GM12892 (cell line): ENCODE measurements around the gene FAM168A.

Experiments used
- POLR2A ChIP-seq: IDR thresholded peaks from 2 replicates; pipeline ENCODE4 v1.6.1; 2011; ENCODE audit warnings: low read depth, low read length, control low read depth
- POLR2AphosphoS5 ChIP-seq: IDR thresholded peaks from 2 replicates; pipeline ENCODE4 v1.6.1; 2011; ENCODE audit warnings: low read depth, low read length, control low read depth
- TAF1 ChIP-seq: IDR thresholded peaks from 2 replicates; pipeline ENCODE4 v1.6.1; 2011; ENCODE audit warnings: low read depth, mild to moderate bottlenecking, control low read depth, low read length, borderline replicate concordance

GRCh38 chr11:73645121-73645969, 47.4 kb upstream of the FAM168A start:
- no peak for TF ChIP-seq POLR2A
- TF ChIP-seq POLR2AphosphoS5: no peak
- TF ChIP-seq TAF1: no peak
